GM12878 (cell line): Measurements from ENCODE around the gene AHNAK2. TPM values are rescaled to one million over a fixed set of nuclear protein-coding genes. Genes with fewer than 3 reads are reported as not detected.

Experiments used
- ATAC-seq: fragments of 200-7000 bp; cut with Tn5 transposase; 3 replicates; pipeline ENCODE4 v1.9.1; 2020; ENCODE audit warnings: mild to moderate bottlenecking, moderate library complexity
- BruUV-seq: library from RNA; stranded (reverse); fragments of 400-500 nt; replicated peaks from 2 replicates; lab custom pipeline; 2021; lab: Mats Ljungman, UMichigan
- CTCF ChIA-PET: fragments of 300-600 bp; sonication (Branson Sonifier 250); formaldehyde crosslinking; extraction: SDS; loops from one replicate; lab custom pipeline; 2021; ENCODE audit warnings: inconsistent platforms; lab: Yijun Ruan, JAX
- POLR2A ChIA-PET: fragments of 350-600 bp; formaldehyde crosslinking; extraction: SDS; loops from one replicate; lab custom pipeline; 2021; ENCODE audit warnings: inconsistent platforms; lab: Charles Lee
- RAD21 ChIA-PET: fragments of 300-600 bp; sonication (Branson Sonifier 250); formaldehyde crosslinking; loops from one replicate; lab custom pipeline; 2023; ENCODE audit warnings: antibody characterized with exemption; ENCODE audit not compliant: unreplicated experiment; lab: Charles Lee
- SMC1A ChIA-PET: fragments of 300-600 bp; sonication (Branson Sonifier 250); formaldehyde crosslinking; loops from one replicate; lab custom pipeline; 2023; ENCODE audit not compliant: unreplicated experiment, uncharacterized antibody; lab: Charles Lee
- DNase-seq: peaks from one replicate; pipeline ENCODE4 v3.0.0-alpha.2; 2011; ENCODE audit warnings: low read depth, low spot score
- FAIRE-seq: peaks from 3 replicates; lab custom pipeline; 2011; peaks lifted over from hg19 to GRCh38; lab: Jason Lieb, UNC
- H2AFZ ChIP-seq: 2 replicates; pipeline ENCODE4 v1.6.0; 2011; ENCODE audit warnings: low read depth, low read length, control low read depth; ENCODE audit not compliant: control insufficient read depth
- H3K27ac ChIP-seq: 2 replicates; pipeline ENCODE4 v1.5.1; 2011; ENCODE audit warnings: control low read depth; ENCODE audit not compliant: control insufficient read depth, insufficient read depth
- H3K27me3 ChIP-seq, 2 experiments: replicated peaks in 1 of 2; 2 replicates each; pipeline versions ENCODE4 v1.6.0 to v1.6.1; 2011; ENCODE audit warnings: low read length in 1 of 2; ENCODE audit not compliant: control insufficient read depth in 2 of 2, insufficient read depth in 2 of 2
- H3K36me3 ChIP-seq, 2 experiments: 2 replicates each; pipeline ENCODE4 v1.5.1; 2011; ENCODE audit warnings: low read length in 1 of 2; ENCODE audit not compliant: control insufficient read depth in 2 of 2, insufficient read depth in 2 of 2
- H3K4me1 ChIP-seq: 2 replicates; pipeline ENCODE4 v1.6.1; 2011; ENCODE audit warnings: mild to moderate bottlenecking, low read length, moderate library complexity, mixed read lengths; ENCODE audit not compliant: control insufficient read depth, insufficient read depth
- H3K4me2 ChIP-seq: 2 replicates; pipeline ENCODE4 v1.6.0; 2011; ENCODE audit warnings: control low read depth; ENCODE audit not compliant: control insufficient read depth, insufficient read depth
- H3K4me3 ChIP-seq: fragments of 200-600 bp; sonication (generic); 2 replicates; pipeline ENCODE4 v1.5.1; 2016
- H3K79me2 ChIP-seq: 2 replicates; pipeline ENCODE4 v1.6.0; 2011; ENCODE audit warnings: low read length; ENCODE audit not compliant: control insufficient read depth, insufficient read depth
- H3K9ac ChIP-seq: 2 replicates; pipeline ENCODE4 v1.8.0; 2011; ENCODE audit warnings: low read length, control low read depth, mixed read lengths; ENCODE audit not compliant: control insufficient read depth, insufficient read depth
- H3K9me3 ChIP-seq: replicated peaks from 3 replicates; pipeline ENCODE4 v1.5.1; 2011; ENCODE audit warnings: mild to moderate bottlenecking, low read length; ENCODE audit not compliant: control insufficient read depth, insufficient read depth
- H4K20me1 ChIP-seq: 2 replicates; pipeline ENCODE4 v1.6.0; 2011; ENCODE audit not compliant: control insufficient read depth, insufficient read depth
- BMI1 ChIP-seq: fragments of 450-650 bp; IDR thresholded peaks from 2 replicates; pipeline ENCODE4 v1.6.1; 2016; ENCODE audit warnings: mild to moderate bottlenecking, moderate library complexity, borderline replicate concordance
- ESRRA ChIP-seq: IDR thresholded peaks from 2 replicates; pipeline ENCODE4 v1.6.1; 2012; ENCODE audit warnings: mild to moderate bottlenecking, low read length, improper control_type of control experiment
- RUNX3 ChIP-seq: IDR thresholded peaks from 2 replicates; pipeline ENCODE4 v1.6.1; 2012; ENCODE audit warnings: low read length, inconsistent platforms
- ZZZ3 ChIP-seq: IDR thresholded peaks from 2 replicates; pipeline ENCODE4 v1.6.1; 2011; ENCODE audit warnings: low read depth; ENCODE audit not compliant: control insufficient read depth, insufficient read length
- WGBS: methylation state at CpG from one replicate; pipeline ENCODE4 v1.1.6; 2016; ENCODE audit warnings: low lambda C conversion rate; ENCODE audit not compliant: insufficient replicate concordance, insufficient coverage; ENCODE audit errors: missing lambda C conversion rate; 5-methylcytosine and 5-hydroxymethylcytosine counted together
- in situ Hi-C: fragments of 300-500 bp; cut with MboI; formaldehyde crosslinking; loops from 9 replicates; pipeline ENCODE4 v1.14.3; 2018; ENCODE audit warnings: mixed read lengths
- intact Hi-C: fragments of 100-400 bp; cut with micrococcal nuclease; formaldehyde crosslinking; loops from one replicate; pipeline ENCODE4 v1.14.2; 2022; ENCODE audit not compliant: unreplicated experiment
- polyA plus RNA-seq, 11 experiments: library from polyadenylated mRNA; depleted of rRNA in 4 of 11; unstranded in 6 of 11; stranded (reverse) in 5 of 11; fragments of >200 nt; fragmentation: Nextera tagmentation in 4 of 11; fragmentation: Illumina TruSeq in 1 of 11; extraction: Ambion mirVana in 4 of 11; extraction: Trizol in 1 of 11; gene quantifications; 1 replicate in 1 of 11; 2 replicates in 10 of 11; pipeline versions ENCODE4 v1.2.1 to v1.2.3, GENCODE V29; 2011 to 2016; ENCODE audit warnings: inconsistent platforms in 2 of 11, missing spikeins in 2 of 11, low read depth in 1 of 11
- total RNA-seq, 4 experiments: library from RNA; depleted of rRNA in 3 of 4; stranded (reverse); fragments of >200 nt in 3 of 4; fragmentation: Illumina TruSeq in 1 of 4; extraction: Trizol in 1 of 4; gene quantifications; 2 replicates each; pipeline versions ENCODE4 v1.2.1 to v1.2.3, GENCODE V29; 2013 to 2021

The AHNAK2 gene
- total and polyA plus RNA-seq, 10 of the 15 experiments (the other 5 are each of a cell fraction or from before 2014, with no cell fraction given) = 0.03 to 0.10 TPM; not detected in 8

GRCh38 chr14:104903990-104904389 lies 74.2 kb downstream of the AHNAK2 start (continued):
- TF ChIP-seq ESRRA (no peak), BMI1 (no peak)

DNA sequence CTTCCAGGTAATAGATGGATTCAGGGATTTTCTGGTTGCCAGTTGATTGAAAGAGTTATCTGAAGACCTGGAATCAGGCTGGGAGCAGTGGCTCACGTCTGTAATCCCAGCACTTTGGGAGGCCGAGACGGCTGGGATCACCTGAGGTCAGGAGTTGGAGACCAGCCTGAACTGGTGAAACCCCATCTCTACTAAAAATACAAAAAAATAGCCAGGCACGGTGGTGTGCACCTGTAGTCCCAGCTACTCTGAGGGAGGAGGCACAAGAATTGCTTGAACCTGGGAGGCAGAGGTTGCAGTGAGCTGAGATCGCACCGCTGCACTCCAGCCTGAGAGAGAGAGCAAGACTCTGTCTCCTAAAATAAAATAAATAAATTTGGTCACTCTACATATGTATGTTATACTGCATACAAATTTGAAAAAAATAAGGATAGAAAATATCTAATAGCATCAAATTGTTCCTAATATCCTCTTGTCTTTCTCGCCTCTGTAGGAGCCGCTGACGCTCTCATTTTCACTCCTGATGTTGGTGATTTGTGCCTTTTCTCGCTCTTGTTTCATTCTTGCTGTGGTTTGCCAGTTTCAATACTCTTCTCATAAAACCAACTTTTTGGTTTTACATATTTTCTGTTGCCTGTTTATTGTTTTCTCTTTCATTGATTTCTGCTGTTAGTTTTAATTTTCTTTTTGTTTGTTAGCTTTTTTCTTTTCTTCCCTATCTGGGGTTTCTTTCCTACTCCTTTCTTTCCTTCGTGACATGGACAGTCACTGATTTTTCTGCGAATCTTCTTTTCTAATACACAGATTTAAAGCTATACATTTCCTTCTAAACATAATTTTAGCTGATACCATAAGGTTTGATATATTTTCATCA lies 77.3 kb downstream of the AHNAK2 start:
- 49% methylated on average over 12 of the region's 12 CpGs for WGBS
- no peak overlapping the region for H3K27ac ChIP-seq
- CTCF ChIA-PET = interaction anchor here (0.5 to 1.9 kb wide), 2 partner anchors 144 to 1549 kb away, joined by 3 to 7 read pairs; no protein-coding TSS in a partner anchor
- H3K4me3 ChIP-seq = no peak overlapping the region
- peaks cover 14% of the 10 kb centered on the region for H3K9me3 ChIP-seq
- H3K79me2 ChIP-seq = no peaks in the 10 kb centered on the region
- RAD21 ChIA-PET = interaction anchor here (1.4 kb wide), 1 partner anchor 32 kb away, joined by 3 read pairs; no protein-coding TSS in a partner anchor
- no TSS peak for BruUV-seq
- H3K4me1 ChIP-seq = peaks cover 9% of the 10 kb centered on the region
- POLR2A ChIA-PET = no interaction called here
- H3K36me3 ChIP-seq = no peaks in the 10 kb centered on the region
- TF ChIP-seq RUNX3 (peak; percentile 74), ZZZ3 (no peak)
- intact Hi-C loops (no loop called here), in situ Hi-C loops (no loop called here)
- H3K9ac ChIP-seq = no peak overlapping the region
- SMC1A ChIA-PET = no interaction called here
- 0 out of 2 replicates have a peak overlapping the region, but pooled peaks have one; percentile 7 for H3K4me2 ChIP-seq
- H2AFZ ChIP-seq = no peak overlapping the region
- DNase-seq (no peak), ATAC-seq (peak; percentile 55), FAIRE-seq (peak; percentile 65)
- peaks cover 3% of the 10 kb centered on the region in 2 experiments; a peak in 3 of 4 replicates for H3K27me3 ChIP-seq
- H4K20me1 ChIP-seq = no peaks in the 10 kb centered on the region
